Adipose tissue (tissue), 3 donors: ENCODE data around the gene RSL1D1. TPM values are rescaled to one million over a fixed set of nuclear protein-coding genes. Genes with fewer than 3 reads are reported as not detected.
"Not testable (repeated sequence)": the region's sequence is repeated elsewhere in the genome, so short reads cannot be mapped to it uniquely, and the experiment has no call there.

ENCODE experiments used
- H3K27ac ChIP-seq: one replicate; pipeline ENCODE4 v1.5.1; 2013; ENCODE audit warnings: low read depth, low read length
- WGBS, 3 donors: extraction: QIAGEN DNeasy Blood & Tissue Kit; methylation state at CpG; one replicate each; pipeline ENCODE4 v1.1.7; 2013; 5-methylcytosine and 5-hydroxymethylcytosine counted together
- polyA plus RNA-seq, 3 donors: library from polyadenylated mRNA; stranded (reverse); fragments of 200-250 nt; gene quantifications; one replicate each; pipeline ENCODE4 v1.2.3, GENCODE V29; 2013
- donor health status: healthy with polysubstance abuse.
- donor health status: Bipolar disorder and iron deficiency.
- donor health status: healthy.

The RSL1D1 gene
- polyA plus RNA-seq, 3 donors: 78.8 to 147 (median 103) TPM

DNA sequence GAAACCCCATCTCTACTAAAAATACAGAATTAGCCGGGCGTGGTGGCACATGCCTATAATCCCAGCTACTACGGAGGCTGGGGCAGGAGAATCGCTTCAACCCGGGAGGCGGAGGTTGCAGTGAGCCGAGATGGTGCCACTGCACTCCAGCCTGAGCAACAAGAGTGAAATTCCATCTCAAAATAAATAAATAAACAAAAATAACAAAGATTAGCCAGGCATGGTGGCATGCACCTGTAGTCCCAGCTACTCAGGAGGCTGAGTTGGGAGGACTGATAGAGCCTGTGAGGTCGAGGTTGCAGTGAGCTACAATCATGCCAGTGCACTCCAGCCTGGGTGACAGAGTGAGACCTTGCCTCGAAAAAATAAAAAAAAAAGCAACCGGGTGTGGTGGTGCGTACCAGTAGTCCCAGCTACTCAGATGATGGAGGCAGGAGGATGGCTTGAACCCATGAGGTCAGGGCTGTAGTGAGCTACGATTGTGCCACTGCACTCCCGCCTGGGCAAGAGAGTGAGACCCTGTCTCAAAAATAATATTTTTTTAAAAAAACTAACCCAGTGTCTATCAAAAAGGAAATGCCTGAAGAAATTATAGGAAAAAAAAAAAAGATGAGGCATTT lies 66.3 kb downstream of the RSL1D1 start:
- not testable (repeated sequence) for H3K27ac ChIP-seq
- 93 to 94% (median 94%) methylated on average over 13 of the region's 13 CpGs for WGBS, 3 donors

DNA sequence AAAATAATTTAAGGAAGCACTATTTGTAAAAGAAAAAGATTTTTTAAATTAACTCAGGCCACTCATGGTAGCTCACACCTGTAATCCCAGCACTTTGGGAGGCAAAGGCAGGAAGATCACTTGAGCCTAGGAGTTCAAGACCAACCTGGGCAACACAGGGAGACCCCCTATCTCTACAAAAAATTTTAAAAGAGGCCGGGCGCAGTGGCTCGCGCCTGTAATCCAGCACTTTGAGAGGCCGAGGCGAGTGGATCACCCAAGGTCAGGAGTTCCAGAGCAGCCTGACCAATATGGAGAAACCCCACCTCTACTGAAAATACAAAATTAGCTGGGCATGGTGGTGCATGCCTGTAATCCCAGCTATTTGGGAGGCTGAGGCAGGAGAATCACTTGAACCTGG lies 67.0 kb downstream of the RSL1D1 start:
- WGBS, 3 donors: 96 to 99% (median 97%) methylated on average over 6 of the region's 6 CpGs
- H3K27ac ChIP-seq: not testable (repeated sequence)

DNA sequence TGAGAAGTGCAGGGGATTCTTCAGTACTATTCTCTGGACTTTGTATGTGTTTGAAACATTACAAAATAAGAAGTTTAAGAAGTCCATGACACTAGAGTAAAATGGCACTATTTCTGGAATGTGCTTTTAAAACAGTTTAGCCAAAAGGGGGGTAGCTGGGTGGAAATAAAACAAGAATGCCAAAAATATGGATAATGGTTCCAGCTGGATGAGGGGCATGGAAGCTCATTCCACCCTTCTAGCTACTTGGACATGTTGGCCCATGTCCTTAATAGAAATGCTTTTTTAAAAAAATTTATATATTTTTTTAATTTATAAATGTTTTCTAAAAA lies 67.3 kb downstream of the RSL1D1 start:
- H3K27ac ChIP-seq: peak overlapping the region; percentile 25

Other genes with a start within 250 kb of the RSL1D1 start
- 10 to 100 TPM in 2 of 3 donors, 1 to 10 TPM in 1; 8.6 to 39.9 (median 33.2) TPM for gene SNN, start 183.1 kb downstream of the RSL1D1 start, polyA plus RNA-seq
- gene TXNDC11, start 108.7 kb downstream of the RSL1D1 start, polyA plus RNA-seq: 10 to 100 TPM; 29.7 to 47.3 (median 35.5) TPM
- 10 to 100 TPM; 20.9 to 37.1 (median 23.4) TPM for gene ZC3H7A, start 54.3 kb downstream of the RSL1D1 start, polyA plus RNA-seq
- 10 to 100 TPM; 28.7 to 65.8 (median 38.6) TPM for gene GSPT1, start 64.4 kb upstream of the RSL1D1 start, polyA plus RNA-seq
- gene NPIPB2, start 90.5 kb upstream of the RSL1D1 start, polyA plus RNA-seq: 1 to 10 TPM; 3.1 to 6.2 (median 5.6) TPM
- under 1 TPM in 1 of 3 donors, not detected in 2; 0.20 TPM for gene TNFRSF17, start 113.7 kb upstream of the RSL1D1 start, polyA plus RNA-seq
- gene SNX29, start 125.2 kb upstream of the RSL1D1 start, polyA plus RNA-seq: 10 to 100 TPM in 1 of 3 donors, 1 to 10 TPM in 2; 1.7 to 11.2 (median 8.5) TPM